ENCODE data around the gene RERE.

GRCh38 chr1:8831340-8831739, 13.9 kb upstream of the RERE start:
- TF ChIP-seq CTCF (IDR thresholded peaks at IDR 0.05; ENCODE audit: extremely low read depth in 1 of 2, insufficient read depth in 1 of 2, low read depth in 1 of 2, low read length in 2 of 2) (peak; percentile 10 to 23), JUN (IDR thresholded peaks at IDR 0.05; ENCODE audit: borderline replicate concordance, insufficient read depth, insufficient read length, low read depth) (no peak), POLR2AphosphoS5 (IDR thresholded peaks at IDR 0.05; ENCODE audit: insufficient read depth, low read depth, low read length) (no peak), MAX (IDR thresholded peaks at IDR 0.05; ENCODE audit: insufficient read depth, insufficient read length) (no peak), EZH2 (IDR thresholded peaks at IDR 0.05; ENCODE audit: borderline replicate concordance, low read depth, low read length, severe bottlenecking) (no peak), POLR2A (IDR thresholded peaks at IDR 0.05; ENCODE audit: low read depth, low read length) (no peak)
